ENCODE data around the gene C1S. TPM values are rescaled to one million over a fixed set of nuclear protein-coding genes. Genes with fewer than 3 reads are reported as not detected.

Gene C1S
- total and polyA plus RNA-seq, 12 donors = 51.5 to 582 (median 231) TPM

DNA sequence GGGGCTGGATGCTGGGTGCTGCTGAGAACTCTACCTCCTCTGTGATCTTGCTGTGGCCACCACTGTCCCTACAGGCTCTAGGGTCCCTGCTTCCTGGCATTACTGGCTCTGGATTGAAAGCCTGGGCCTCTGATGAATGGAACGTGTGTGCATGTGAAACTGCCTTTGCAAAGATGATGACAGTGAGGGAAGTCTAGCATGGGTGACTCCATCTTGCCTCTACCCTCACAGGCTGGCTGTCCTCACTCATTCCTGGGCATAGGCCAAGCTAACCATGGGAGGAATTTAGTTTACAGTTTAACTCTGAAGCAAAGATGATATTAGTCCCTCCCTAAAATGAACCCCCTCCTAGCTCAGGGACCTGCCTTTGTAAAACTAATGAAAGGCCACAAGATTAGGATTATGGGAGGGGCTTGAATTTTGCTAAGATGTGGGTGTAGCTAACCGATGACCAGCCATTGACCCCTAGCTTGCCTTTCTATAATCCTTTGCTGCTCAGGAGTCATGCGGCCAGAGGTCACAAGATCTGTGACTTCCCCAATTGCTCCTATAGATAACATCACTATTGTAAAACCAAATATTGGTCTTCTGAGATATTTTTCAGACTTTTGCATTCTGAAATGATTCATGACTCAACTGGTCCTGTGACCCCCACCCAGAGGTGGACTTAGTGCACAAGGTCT lies 2.2 kb upstream of the C1S start:
- TF ChIP-seq POLR2A (IDR thresholded peaks at IDR 0.05) = no peak
- TF ChIP-seq, protein P1, sequence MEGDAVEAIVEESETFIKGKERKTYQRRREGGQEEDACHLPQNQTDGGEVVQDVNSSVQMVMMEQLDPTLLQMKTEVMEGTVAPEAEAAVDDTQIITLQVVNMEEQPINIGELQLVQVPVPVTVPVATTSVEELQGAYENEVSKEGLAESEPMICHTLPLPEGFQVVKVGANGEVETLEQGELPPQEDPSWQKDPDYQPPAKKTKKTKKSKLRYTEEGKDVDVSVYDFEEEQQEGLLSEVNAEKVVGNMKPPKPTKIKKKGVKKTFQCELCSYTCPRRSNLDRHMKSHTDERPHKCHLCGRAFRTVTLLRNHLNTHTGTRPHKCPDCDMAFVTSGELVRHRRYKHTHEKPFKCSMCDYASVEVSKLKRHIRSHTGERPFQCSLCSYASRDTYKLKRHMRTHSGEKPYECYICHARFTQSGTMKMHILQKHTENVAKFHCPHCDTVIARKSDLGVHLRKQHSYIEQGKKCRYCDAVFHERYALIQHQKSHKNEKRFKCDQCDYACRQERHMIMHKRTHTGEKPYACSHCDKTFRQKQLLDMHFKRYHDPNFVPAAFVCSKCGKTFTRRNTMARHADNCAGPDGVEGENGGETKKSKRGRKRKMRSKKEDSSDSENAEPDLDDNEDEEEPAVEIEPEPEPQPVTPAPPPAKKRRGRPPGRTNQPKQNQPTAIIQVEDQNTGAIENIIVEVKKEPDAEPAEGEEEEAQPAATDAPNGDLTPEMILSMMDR (IDR thresholded peaks at IDR 0.05) = no peak
- Histone ChIP-seq H3K27ac (no peak overlapping the region), H3K4me3 (no peak overlapping the region), H3K9me3 (replicated peaks in 1 of 3) (no peaks in the 10 kb centered on the region), H3K36me3 (replicated peaks in 1 of 2) (no peaks in the 10 kb centered on the region), H3K27me3 (no peaks in the 10 kb centered on the region), H3K4me1 (replicated peaks in 1 of 2) (peaks cover 6 to 13% of the 10 kb centered on the region in 2 donors)
- intact Hi-C loops (cut with DNase I) = no loop called here
- 77 to 86% (median 80%) methylated on average over 3 of the region's 3 CpGs for WGBS, 4 donors
- DNase-seq = peak in 1 of 7 donors; percentile 29

DNA sequence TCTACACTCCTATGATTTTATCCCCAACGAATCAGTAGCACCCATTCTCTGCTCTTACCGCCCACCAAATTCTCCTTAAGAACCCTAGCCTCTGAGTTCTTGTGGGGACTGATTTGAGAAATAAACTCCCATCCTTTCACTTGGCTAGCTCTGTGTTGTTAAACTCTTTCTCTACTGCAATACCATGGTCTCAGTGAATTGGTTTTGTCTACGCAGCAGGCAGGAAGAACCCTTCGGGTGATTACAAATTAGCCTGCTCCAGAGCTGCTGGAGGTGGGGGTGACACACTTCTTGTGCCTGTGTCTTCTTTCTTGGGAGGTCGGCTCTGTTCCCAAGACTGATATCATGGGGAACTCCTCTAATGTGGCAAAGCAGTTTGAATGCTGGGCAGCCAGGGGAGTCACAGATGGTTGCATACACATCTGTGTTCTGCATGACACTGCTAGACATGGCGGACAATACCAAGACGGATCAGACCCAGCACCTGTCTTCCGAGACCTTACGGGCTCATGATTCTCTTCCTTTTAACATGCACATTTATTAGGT lies 1.6 kb upstream of the C1S start:
- TF ChIP-seq, protein P1 (IDR thresholded peaks at IDR 0.05) = no peak
- TF ChIP-seq POLR2A (IDR thresholded peaks at IDR 0.05) = no peak
- Histone ChIP-seq H3K4me1 (replicated peaks in 1 of 2) (peaks cover 6 to 13% of the 10 kb centered on the region in 2 donors), H3K9me3 (replicated peaks in 1 of 3) (no peaks in the 10 kb centered on the region), H3K4me3 (no peak overlapping the region), H3K27ac (no peak overlapping the region), H3K36me3 (replicated peaks in 1 of 2) (no peaks in the 10 kb centered on the region), H3K27me3 (no peaks in the 10 kb centered on the region)
- intact Hi-C loops (cut with DNase I) = no loop called here
- no peak for DNase-seq
- WGBS, 4 donors = 91 to 94% (median 92%) methylated on average over 8 to 9 of the region's 9 CpGs

DNA sequence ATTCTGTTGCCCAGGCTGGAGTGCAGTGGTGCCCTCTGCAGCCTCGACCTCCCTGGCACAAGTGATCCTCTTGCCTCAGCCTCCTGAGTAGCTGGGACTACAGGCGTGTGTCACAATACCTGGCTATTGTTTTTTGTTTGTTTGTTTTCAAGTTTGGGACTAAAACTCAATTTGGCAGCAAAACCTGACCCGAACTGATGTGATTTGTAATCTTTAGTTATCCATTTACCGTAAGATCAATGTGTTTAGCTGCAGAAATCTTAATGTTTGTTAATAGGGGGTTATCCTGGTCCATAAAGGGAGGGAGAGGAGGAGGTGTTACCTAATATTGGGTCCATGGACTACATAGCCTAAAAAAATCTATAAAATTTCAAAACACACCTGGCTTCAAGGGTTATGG lies 738 bp upstream of the C1S start:
- intact Hi-C loops (cut with DNase I) = no loop called here
- H3K27ac ChIP-seq = peak overlapping the region in 4 of 5 donors; percentile 33 to 88 (median 66)
- no peaks in the 10 kb centered on the region for H3K9me3 ChIP-seq (replicated peaks in 1 of 3)
- peaks cover 6 to 13% of the 10 kb centered on the region in 2 donors for H3K4me1 ChIP-seq (replicated peaks in 1 of 2)
- 92 to 95% (median 93%) methylated on average over 4 of the region's 4 CpGs for WGBS, 4 donors
- H3K4me3 ChIP-seq = no peak overlapping the region
- H3K27me3 ChIP-seq = no peaks in the 10 kb centered on the region
- no peak for DNase-seq
- no peaks in the 10 kb centered on the region for H3K36me3 ChIP-seq (replicated peaks in 1 of 2)
- TF ChIP-seq, protein P1 (IDR thresholded peaks at IDR 0.05) = no peak
- TF ChIP-seq POLR2A (IDR thresholded peaks at IDR 0.05) = no peak

DNA sequence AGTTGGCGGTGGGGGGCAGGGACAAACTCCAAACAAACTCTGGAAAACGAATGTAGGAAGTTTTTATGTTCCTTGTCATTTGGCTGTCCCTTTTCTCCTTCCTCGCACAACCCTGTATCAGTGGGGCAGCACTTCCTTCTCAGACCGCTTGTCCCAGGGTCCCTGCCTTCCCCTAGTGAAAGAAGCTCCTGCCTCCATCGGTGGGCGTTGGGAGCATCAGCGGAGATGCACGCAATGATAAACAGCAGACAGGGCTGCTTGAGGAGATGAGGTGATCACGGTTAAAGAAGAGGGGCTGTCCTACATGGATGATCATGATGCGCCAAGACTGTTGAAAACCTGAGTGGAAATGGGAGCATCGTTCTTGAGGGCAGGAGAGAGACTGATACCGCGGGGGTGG lies 620 bp downstream of the C1S start:
- no peaks in the 10 kb centered on the region for H3K27me3 ChIP-seq
- TF ChIP-seq, protein P1 (IDR thresholded peaks at IDR 0.05) = no peak
- no peak for TF ChIP-seq POLR2A (IDR thresholded peaks at IDR 0.05)
- H3K9me3 ChIP-seq (replicated peaks in 1 of 3) = no peaks in the 10 kb centered on the region
- DNase-seq = no peak
- peak overlapping the region in 4 of 5 donors; percentile 33 to 88 (median 72) for H3K27ac ChIP-seq
- 71 to 82% (median 77%) methylated on average over 13 of the region's 13 CpGs for WGBS, 4 donors
- H3K4me3 ChIP-seq = peak overlapping the region in 1 of 4 donors; percentile 42
- no peaks in the 10 kb centered on the region for H3K36me3 ChIP-seq (replicated peaks in 1 of 2)
- H3K4me1 ChIP-seq (replicated peaks in 1 of 2) = peaks cover 6 to 13% of the 10 kb centered on the region in 2 donors
- intact Hi-C loops (cut with DNase I) = no loop called here

All from adrenal gland (tissue), 12 donors.